Spleen (tissue), 11 donors: Measurements from ENCODE around the gene LYSMD3. TPM values are rescaled to one million over a fixed set of nuclear protein-coding genes. Genes with fewer than 3 reads are reported as not detected.

Experiments
- DNase-seq: peaks from one replicate; pipeline ENCODE4 v3.0.0-alpha.2; 2020
- H3K27ac ChIP-seq, 8 donors: fragments of 200-600 bp; sonication (generic) in 7 of 8; 1 replicate in 4 of 8; 2 replicates in 4 of 8; pipeline versions ENCODE4 v1.5.0 to v1.8.0; 2016 to 2021; ENCODE audit warnings: inconsistent platforms in 4 of 8, mild to moderate bottlenecking in 4 of 8, moderate library complexity in 1 of 8
- H3K27me3 ChIP-seq, 7 donors: fragments of 200-600 bp; sonication (generic) in 6 of 7; replicated peaks in 1 of 7; 1 replicate in 4 of 7; 2 replicates in 3 of 7; pipeline versions ENCODE4 v1.5.0 to v1.8.0; 2016 to 2021; ENCODE audit warnings: inconsistent platforms in 3 of 7, mild to moderate bottlenecking in 1 of 7
- H3K36me3 ChIP-seq, 6 donors: fragments of 200-600 bp; sonication (generic) in 5 of 6; 1 replicate in 4 of 6; 2 replicates in 2 of 6; pipeline versions ENCODE4 v1.5.0 to v1.8.0; 2016 to 2021; ENCODE audit warnings: inconsistent platforms in 2 of 6
- H3K4me1 ChIP-seq, 6 donors: fragments of 200-600 bp; sonication (generic) in 5 of 6; 1 replicate in 3 of 6; 2 replicates in 3 of 6; pipeline versions ENCODE4 v1.5.0 to v1.8.0; 2016 to 2021; ENCODE audit warnings: inconsistent platforms in 3 of 6
- H3K4me3 ChIP-seq, 8 donors: fragments of 200-600 bp; sonication (generic) in 7 of 8; 1 replicate in 4 of 8; 2 replicates in 4 of 8; pipeline versions ENCODE4 v1.5.0 to v1.8.0; 2016 to 2021; ENCODE audit warnings: inconsistent platforms in 4 of 8, mild to moderate bottlenecking in 4 of 8, moderate library complexity in 2 of 8
- H3K9me3 ChIP-seq, 8 donors: fragments of 200-600 bp; sonication (generic) in 7 of 8; 1 replicate in 4 of 8; 2 replicates in 4 of 8; pipeline versions ENCODE4 v1.5.0 to v1.8.0; 2016 to 2021; ENCODE audit warnings: inconsistent platforms in 4 of 8
- POLR2A ChIP-seq, 3 donors: fragments of 450-650 bp; IDR thresholded peaks; one replicate each; pipeline ENCODE4 v1.5.1; 2017; ENCODE audit warnings: antibody characterized with exemption in 3 of 3, mild to moderate bottlenecking in 1 of 3
- POLR2AphosphoS5 ChIP-seq, 3 donors: sonication (generic); formaldehyde crosslinking; IDR thresholded peaks; one replicate each; pipeline ENCODE4 v1.5.1; 2017; ENCODE audit warnings: antibody characterized with exemption in 3 of 3
- WGBS, 5 donors: extraction: QIAGEN DNeasy Blood & Tissue Kit in 3 of 5; methylation state at CpG; one replicate each; pipeline versions ENCODE4 v1.1.5 to v1.1.7; 2013 to 2018; 5-methylcytosine and 5-hydroxymethylcytosine counted together
- intact Hi-C: fragments of 100-400 bp; cut with DNase I; formaldehyde crosslinking; loops from one replicate; pipeline ENCODE4 v1.15.0; 2023; ENCODE audit warnings: low total_unique reads
- polyA plus RNA-seq, 3 donors: library from polyadenylated mRNA; stranded (reverse); fragments of 200-250 nt; gene quantifications; one replicate each; pipeline ENCODE4 v1.2.1, GENCODE V29; 2013
- total RNA-seq, 7 donors: library from RNA; depleted of rRNA in 3 of 7; stranded (reverse); fragments of >200 nt in 3 of 7; fragmentation: NEBNext Ultra II Directional in 4 of 7; extraction: Animal tissue kit (Norgen Biotek cat#: 25700) in 4 of 7; gene quantifications; one replicate each; pipeline versions ENCODE4 v1.1.0 to v1.2.1, GENCODE V29; 2016 to 2021
- TF ChIP-seq, protein P1 (sequence below), 11 experiments: fragments of 200-600 bp in 7 of 11; fragments of 450-650 bp in 4 of 11; sonication (generic) in 4 of 11; IDR thresholded peaks in 8 of 11; conservative IDR thresholded peaks in 3 of 11; 1 replicate in 7 of 11; 2 replicates in 4 of 11; pipeline versions ENCODE4 v1.4.0 to v1.8.0; 2016 to 2021; ENCODE audit warnings: antibody characterized with exemption in 11 of 11, inconsistent platforms in 4 of 11, mild to moderate bottlenecking in 1 of 11
- donor health status: healthy with polysubstance abuse.
- donor health status: DM: no; HTN: no; CAD: no; lungs with moderate emphysema.
- donor health status: DM: no; HTN: no; CAD: no.
- donor health status: Bipolar disorder and iron deficiency.
- donor health status: healthy.
- donor health status: DM: no; HTN: no; CAD: no.
- donor health status: DM: yes; HTN: yes; CAD: no.

LYSMD3 gene
- total and polyA plus RNA-seq, 10 donors: 5.1 to 27.4 (median 19.5) TPM

- Histone ChIP-seq H3K27ac (no peak overlapping the region), H3K4me3 (no peak overlapping the region), H3K4me1 (peaks cover 7 to 36% (median 25%) of the 10 kb centered on the region in 6 donors), H3K9me3 (no peaks in the 10 kb centered on the region), H3K27me3 (no peaks in the 10 kb centered on the region), H3K36me3 (no peaks in the 10 kb centered on the region)
- WGBS, 5 donors: 54 to 88% (median 76%) methylated on average over 3 of the region's 3 CpGs
- intact Hi-C loops: no loop called here
- DNase-seq: no peak
- TF ChIP-seq POLR2A (IDR thresholded peaks at IDR 0.05) (no peak), POLR2AphosphoS5 (IDR thresholded peaks at IDR 0.05) (no peak)
- TF ChIP-seq, protein P1, sequence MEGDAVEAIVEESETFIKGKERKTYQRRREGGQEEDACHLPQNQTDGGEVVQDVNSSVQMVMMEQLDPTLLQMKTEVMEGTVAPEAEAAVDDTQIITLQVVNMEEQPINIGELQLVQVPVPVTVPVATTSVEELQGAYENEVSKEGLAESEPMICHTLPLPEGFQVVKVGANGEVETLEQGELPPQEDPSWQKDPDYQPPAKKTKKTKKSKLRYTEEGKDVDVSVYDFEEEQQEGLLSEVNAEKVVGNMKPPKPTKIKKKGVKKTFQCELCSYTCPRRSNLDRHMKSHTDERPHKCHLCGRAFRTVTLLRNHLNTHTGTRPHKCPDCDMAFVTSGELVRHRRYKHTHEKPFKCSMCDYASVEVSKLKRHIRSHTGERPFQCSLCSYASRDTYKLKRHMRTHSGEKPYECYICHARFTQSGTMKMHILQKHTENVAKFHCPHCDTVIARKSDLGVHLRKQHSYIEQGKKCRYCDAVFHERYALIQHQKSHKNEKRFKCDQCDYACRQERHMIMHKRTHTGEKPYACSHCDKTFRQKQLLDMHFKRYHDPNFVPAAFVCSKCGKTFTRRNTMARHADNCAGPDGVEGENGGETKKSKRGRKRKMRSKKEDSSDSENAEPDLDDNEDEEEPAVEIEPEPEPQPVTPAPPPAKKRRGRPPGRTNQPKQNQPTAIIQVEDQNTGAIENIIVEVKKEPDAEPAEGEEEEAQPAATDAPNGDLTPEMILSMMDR (IDR thresholded peaks at IDR 0.05 in 8 of 11, conservative IDR thresholded peaks at IDR 0.05 in 3 of 11): no peak
Measured at GRCh38 chr5:90476391-90476790, 53.0 kb downstream of the LYSMD3 start.

GRCh38 chr5:90475436-90475980, 53.9 kb downstream of the LYSMD3 start:
- intact Hi-C loops: no loop called here
- Histone ChIP-seq H3K27ac (no peak overlapping the region), H3K9me3 (no peaks in the 10 kb centered on the region), H3K36me3 (no peaks in the 10 kb centered on the region), H3K27me3 (no peaks in the 10 kb centered on the region), H3K4me3 (peak overlapping the region in 4 of 8 donors; percentile 79 to 98 (median 89)), H3K4me1 (peaks cover 7 to 41% (median 25%) of the 10 kb centered on the region in 6 donors)
- DNase-seq: no peak
- 78 to 93% (median 90%) methylated on average over 17 of the region's 17 CpGs for WGBS, 5 donors
- TF ChIP-seq, protein P1 (IDR thresholded peaks at IDR 0.05 in 8 of 11, conservative IDR thresholded peaks at IDR 0.05 in 3 of 11): no peak
- TF ChIP-seq POLR2A (IDR thresholded peaks at IDR 0.05): no peak
- TF ChIP-seq POLR2AphosphoS5 (IDR thresholded peaks at IDR 0.05): no peak

- H3K9me3 ChIP-seq: peaks cover 0 to 4% (median 0%) of the 10 kb centered on the region in 8 donors
- TF ChIP-seq, protein P1 (IDR thresholded peaks at IDR 0.05 in 8 of 11, conservative IDR thresholded peaks at IDR 0.05 in 3 of 11): peak; percentile 32 to 76 (median 56)
- TF ChIP-seq POLR2AphosphoS5 (IDR thresholded peaks at IDR 0.05) (peak; percentile 94 to 97 (median 95)), POLR2A (IDR thresholded peaks at IDR 0.05) (peak in 2 of 3 donors; percentile 62 to 73)
- H3K27ac ChIP-seq: peak within 1 kb of the TSS; percentile 76 to 88 (median 86)
- DNase-seq: peak; percentile 98
- H3K4me3 ChIP-seq: peak within 1 kb of the TSS; percentile 79 to 98 (median 94)
- intact Hi-C loops: no loop called here
- H3K4me1 ChIP-seq: peaks cover 7 to 41% (median 25%) of the 10 kb centered on the region in 6 donors
- WGBS, 5 donors: 0 to 1% (median 0%) methylated on average over 40 to 73 of the region's 73 CpGs
- no peaks in the 10 kb centered on the region for H3K36me3 ChIP-seq
- no peaks in the 10 kb centered on the region for H3K27me3 ChIP-seq
Measured at GRCh38 chr5:90474235-90475107, 54.9 kb downstream of the LYSMD3 start, which contains the start of the genes MBLAC2 and POLR3G. TSS of gene MBLAC2 (minus strand) at chr5:90474771. CDS start at chr5:90474292, 479 bp downstream. TSS of gene POLR3G (plus strand) at chr5:90474864. CDS start at chr5:90485568, 10,704 bp downstream.
